DND-41 (cell line): Measurements from ENCODE around the gene APBB2.

ENCODE experiments used
- ATAC-seq: fragments of 200-7000 bp; cut with Tn5 transposase; 3 replicates; pipeline ENCODE4 v1.9.1; 2021; ENCODE audit warnings: low read depth; ENCODE audit not compliant: insufficient read depth
- DNase-seq: peaks from one replicate; pipeline ENCODE4 v3.0.0-alpha.2; 2020
- H2AFZ ChIP-seq: 2 replicates; pipeline ENCODE4 v1.6.0; 2012; ENCODE audit warnings: low read depth, low read length
- H3K27ac ChIP-seq: 2 replicates; pipeline ENCODE4 v1.5.1; 2012; ENCODE audit warnings: low read length, inconsistent platforms
- H3K27me3 ChIP-seq: fragments of 200-600 bp; sonication (generic); 2 replicates; pipeline ENCODE4 v1.6.0; 2012; ENCODE audit warnings: low read length, mild to moderate bottlenecking, inconsistent platforms; ENCODE audit not compliant: insufficient read depth, poor library complexity
- H3K36me3 ChIP-seq: 2 replicates; pipeline ENCODE4 v1.5.1; 2012; ENCODE audit warnings: low read length, inconsistent platforms; ENCODE audit not compliant: insufficient read depth
- H3K4me1 ChIP-seq: 2 replicates; pipeline ENCODE4 v1.5.1; 2012; ENCODE audit warnings: mild to moderate bottlenecking, low read length; ENCODE audit not compliant: insufficient read depth
- H3K4me2 ChIP-seq: 2 replicates; pipeline ENCODE4 v1.6.0; 2012; ENCODE audit warnings: mild to moderate bottlenecking, moderate library complexity, low read length, inconsistent platforms; ENCODE audit not compliant: insufficient read depth
- H3K4me3 ChIP-seq, 2 experiments: fragments of 200-600 bp in 1 of 2; shearing (Covaris generic) in 1 of 2; 2 replicates each; pipeline ENCODE4 v1.5.1; 2012 to 2016; ENCODE audit warnings: inconsistent platforms in 2 of 2, low read length in 2 of 2, mild to moderate bottlenecking in 2 of 2, low read depth in 1 of 2, moderate library complexity in 1 of 2
- H3K79me2 ChIP-seq: 2 replicates; pipeline ENCODE4 v1.6.0; 2012; ENCODE audit warnings: low read length, inconsistent platforms; ENCODE audit not compliant: insufficient read depth
- H3K9ac ChIP-seq: 2 replicates; pipeline ENCODE4 v1.6.0; 2012; ENCODE audit warnings: low read depth, mild to moderate bottlenecking, inconsistent platforms, low read length, moderate library complexity
- H3K9me3 ChIP-seq: 2 replicates; pipeline ENCODE4 v1.5.1; 2012; ENCODE audit warnings: low read length, moderate library complexity, mild to moderate bottlenecking, inconsistent platforms; ENCODE audit not compliant: insufficient read depth, severe bottlenecking
- H4K20me1 ChIP-seq: 2 replicates; pipeline ENCODE4 v1.6.0; 2012; ENCODE audit warnings: low read length; ENCODE audit not compliant: insufficient read depth
- EZH2 ChIP-seq: IDR thresholded peaks from 3 replicates; pipeline ENCODE4 v1.6.1; 2012; ENCODE audit warnings: borderline replicate concordance, low read depth, mild to moderate bottlenecking, moderate library complexity, low read length, inconsistent platforms; ENCODE audit not compliant: severe bottlenecking
- TF ChIP-seq, protein P1 (sequence below): IDR thresholded peaks from 2 replicates; pipeline ENCODE4 v1.5.1; 2012; ENCODE audit warnings: borderline replicate concordance, low read length, moderate library complexity, mild to moderate bottlenecking; ENCODE audit not compliant: poor library complexity, severe bottlenecking; ENCODE audit errors: extremely low read depth

APBB2 gene

DNA sequence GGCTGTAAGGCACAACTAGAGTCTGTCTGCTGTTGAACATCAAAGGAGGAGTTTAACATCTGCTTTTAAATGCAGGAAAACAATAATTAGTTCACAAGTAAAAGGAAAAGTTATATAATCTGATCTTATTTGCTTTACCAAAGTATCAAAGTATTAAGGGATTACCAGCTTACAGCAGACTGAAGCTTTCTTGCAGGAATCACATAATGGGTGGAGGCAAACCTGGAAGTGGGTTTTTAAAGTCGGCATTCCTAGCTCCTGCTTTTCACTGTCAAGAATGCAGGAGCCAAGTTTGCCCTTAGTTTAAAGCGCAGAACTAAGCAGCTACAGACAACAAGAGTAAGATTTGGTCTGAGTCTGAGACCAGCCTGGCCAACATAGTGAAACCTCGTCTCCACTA is 122.2 kb downstream of the APBB2 start:
- no peaks in the 10 kb centered on the region for H3K79me2 ChIP-seq
- no peak overlapping the region for H3K4me3 ChIP-seq
- no peak overlapping the region for H3K9ac ChIP-seq
- no peaks in the 10 kb centered on the region for H3K36me3 ChIP-seq
- no peak overlapping the region for H3K27ac ChIP-seq
- peaks cover 7% of the 10 kb centered on the region for H3K27me3 ChIP-seq
- H3K9me3 ChIP-seq: no peaks in the 10 kb centered on the region
- H3K4me2 ChIP-seq: no peak overlapping the region
- no peaks in the 10 kb centered on the region for H3K4me1 ChIP-seq
- H4K20me1 ChIP-seq: no peaks in the 10 kb centered on the region
- ATAC-seq (no peak), DNase-seq (no peak)
- no peak for TF ChIP-seq EZH2
- TF ChIP-seq, protein P1, sequence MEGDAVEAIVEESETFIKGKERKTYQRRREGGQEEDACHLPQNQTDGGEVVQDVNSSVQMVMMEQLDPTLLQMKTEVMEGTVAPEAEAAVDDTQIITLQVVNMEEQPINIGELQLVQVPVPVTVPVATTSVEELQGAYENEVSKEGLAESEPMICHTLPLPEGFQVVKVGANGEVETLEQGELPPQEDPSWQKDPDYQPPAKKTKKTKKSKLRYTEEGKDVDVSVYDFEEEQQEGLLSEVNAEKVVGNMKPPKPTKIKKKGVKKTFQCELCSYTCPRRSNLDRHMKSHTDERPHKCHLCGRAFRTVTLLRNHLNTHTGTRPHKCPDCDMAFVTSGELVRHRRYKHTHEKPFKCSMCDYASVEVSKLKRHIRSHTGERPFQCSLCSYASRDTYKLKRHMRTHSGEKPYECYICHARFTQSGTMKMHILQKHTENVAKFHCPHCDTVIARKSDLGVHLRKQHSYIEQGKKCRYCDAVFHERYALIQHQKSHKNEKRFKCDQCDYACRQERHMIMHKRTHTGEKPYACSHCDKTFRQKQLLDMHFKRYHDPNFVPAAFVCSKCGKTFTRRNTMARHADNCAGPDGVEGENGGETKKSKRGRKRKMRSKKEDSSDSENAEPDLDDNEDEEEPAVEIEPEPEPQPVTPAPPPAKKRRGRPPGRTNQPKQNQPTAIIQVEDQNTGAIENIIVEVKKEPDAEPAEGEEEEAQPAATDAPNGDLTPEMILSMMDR: no peak
- no peak overlapping the region for H2AFZ ChIP-seq

DNA sequence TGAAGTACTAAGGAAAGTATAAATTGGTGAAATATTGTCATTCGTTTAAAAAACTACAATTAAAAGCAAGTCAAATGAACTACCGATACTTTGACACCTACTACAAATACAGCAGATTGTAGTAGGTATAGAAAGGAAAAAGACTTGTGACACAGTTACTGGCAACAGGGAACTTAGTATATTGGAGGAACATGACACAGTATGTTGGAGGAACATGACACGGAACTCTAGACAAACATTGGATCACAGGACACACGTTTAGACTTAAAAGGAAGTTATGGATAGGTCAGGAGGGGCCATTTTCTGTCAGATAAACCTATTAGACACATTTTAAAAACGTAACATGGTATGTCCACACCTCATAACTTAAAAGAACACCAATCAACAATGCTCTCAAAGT is 132.5 kb downstream of the APBB2 start:
- ATAC-seq (no peak), DNase-seq (no peak)
- Histone ChIP-seq H3K4me3 (no peak overlapping the region), H3K9me3 (no peaks in the 10 kb centered on the region), H4K20me1 (no peaks in the 10 kb centered on the region), H3K79me2 (no peaks in the 10 kb centered on the region), H3K27me3 (no peaks in the 10 kb centered on the region), H3K4me2 (no peak overlapping the region), H3K9ac (no peak overlapping the region), H3K27ac (no peak overlapping the region), H3K36me3 (no peaks in the 10 kb centered on the region), H3K4me1 (no peaks in the 10 kb centered on the region), H2AFZ (no peak overlapping the region)
- TF ChIP-seq, protein P1: no peak
- no peak for TF ChIP-seq EZH2

DNA sequence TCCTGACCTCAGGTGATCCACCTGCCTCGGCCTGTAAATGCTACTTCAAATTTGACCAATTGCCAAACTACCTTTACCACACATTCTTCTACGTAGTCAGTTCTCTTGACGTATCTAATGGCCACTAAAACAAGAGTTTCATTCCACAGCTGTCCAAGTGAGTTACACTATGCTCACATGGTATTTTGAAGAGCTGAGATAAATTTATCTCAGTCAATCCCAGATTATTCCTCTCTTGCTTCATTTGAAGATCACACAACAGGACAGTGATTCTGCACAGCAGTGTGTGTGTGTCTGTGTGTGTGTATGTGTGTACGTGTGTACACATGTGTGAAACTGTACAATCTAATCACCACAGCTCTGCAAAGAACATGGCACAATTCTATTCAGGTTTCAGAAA is 133.4 kb downstream of the APBB2 start:
- no peak overlapping the region for H3K9ac ChIP-seq
- H3K36me3 ChIP-seq: no peaks in the 10 kb centered on the region
- no peaks in the 10 kb centered on the region for H3K4me1 ChIP-seq
- DNase-seq (no peak), ATAC-seq (no peak)
- no peaks in the 10 kb centered on the region for H3K27me3 ChIP-seq
- H2AFZ ChIP-seq: no peak overlapping the region
- no peak overlapping the region for H3K4me2 ChIP-seq
- no peaks in the 10 kb centered on the region for H3K9me3 ChIP-seq
- H3K79me2 ChIP-seq: no peaks in the 10 kb centered on the region
- TF ChIP-seq, protein P1: no peak
- TF ChIP-seq EZH2: no peak
- H4K20me1 ChIP-seq: no peaks in the 10 kb centered on the region
- no peak overlapping the region for H3K4me3 ChIP-seq
- H3K27ac ChIP-seq: no peak overlapping the region

DNA sequence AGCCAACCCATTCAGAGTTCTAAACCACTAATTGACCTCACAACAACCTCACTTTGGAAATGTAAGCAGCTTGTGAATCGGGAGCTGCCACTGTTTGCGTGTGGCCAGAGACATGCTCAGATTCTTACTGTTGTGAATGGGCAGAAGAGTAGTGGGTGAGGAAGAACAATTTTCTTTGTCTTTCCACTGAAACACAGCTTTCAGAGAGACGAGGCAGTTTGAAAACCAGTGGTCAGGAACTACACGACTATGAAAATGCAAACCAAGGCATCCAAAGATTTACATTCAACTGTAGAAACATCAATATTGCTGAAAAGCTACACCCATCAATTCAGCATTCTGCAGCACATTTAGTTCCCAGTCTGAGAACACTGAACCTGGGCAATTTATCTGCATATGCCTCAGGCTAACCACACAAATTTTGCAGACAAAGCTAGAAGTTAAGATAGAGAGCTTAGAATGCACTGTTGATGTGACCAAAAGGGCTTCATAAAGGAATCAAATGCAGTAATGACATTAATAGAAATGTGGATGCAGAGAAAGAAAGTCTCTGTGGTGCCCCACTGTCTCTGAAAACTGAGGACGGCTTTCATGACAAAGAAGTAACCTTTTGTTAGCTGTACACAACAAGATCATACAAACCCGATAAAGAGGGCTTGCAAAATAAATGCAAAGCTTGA is 134.3 kb downstream of the APBB2 start:
- Histone ChIP-seq H3K27ac (no peak overlapping the region), H3K27me3 (no peaks in the 10 kb centered on the region), H3K4me1 (no peaks in the 10 kb centered on the region), H3K4me3 (no peak overlapping the region), H3K79me2 (no peaks in the 10 kb centered on the region), H3K9ac (no peak overlapping the region), H3K9me3 (no peaks in the 10 kb centered on the region), H3K4me2 (no peak overlapping the region), H4K20me1 (no peaks in the 10 kb centered on the region), H3K36me3 (no peaks in the 10 kb centered on the region), H2AFZ (no peak overlapping the region)
- ATAC-seq: no peak
- no peak for DNase-seq
- TF ChIP-seq, protein P1: no peak
- TF ChIP-seq EZH2: no peak
